Loucy (cell line): ENCODE data around the gene CYP19A1.

ENCODE experiments used
- EZH2phosphoT487 ChIP-seq: fragments of 200-600 bp; IDR thresholded peaks from 2 replicates; pipeline ENCODE4 v1.6.1; 2018; ENCODE audit warnings: antibody characterized with exemption, mild to moderate bottlenecking, moderate library complexity, borderline replicate concordance
- TF ChIP-seq, protein P1 (sequence below): fragments of 200-600 bp; sonication (generic); conservative IDR thresholded peaks from 2 replicates; pipeline ENCODE4 v1.5.1; 2014; ENCODE audit warnings: mild to moderate bottlenecking, antibody characterized with exemption, low read length

GRCh38 chr15:51303462-51303980, 34.9 kb downstream of the CYP19A1 start:
- TF ChIP-seq, protein P1, sequence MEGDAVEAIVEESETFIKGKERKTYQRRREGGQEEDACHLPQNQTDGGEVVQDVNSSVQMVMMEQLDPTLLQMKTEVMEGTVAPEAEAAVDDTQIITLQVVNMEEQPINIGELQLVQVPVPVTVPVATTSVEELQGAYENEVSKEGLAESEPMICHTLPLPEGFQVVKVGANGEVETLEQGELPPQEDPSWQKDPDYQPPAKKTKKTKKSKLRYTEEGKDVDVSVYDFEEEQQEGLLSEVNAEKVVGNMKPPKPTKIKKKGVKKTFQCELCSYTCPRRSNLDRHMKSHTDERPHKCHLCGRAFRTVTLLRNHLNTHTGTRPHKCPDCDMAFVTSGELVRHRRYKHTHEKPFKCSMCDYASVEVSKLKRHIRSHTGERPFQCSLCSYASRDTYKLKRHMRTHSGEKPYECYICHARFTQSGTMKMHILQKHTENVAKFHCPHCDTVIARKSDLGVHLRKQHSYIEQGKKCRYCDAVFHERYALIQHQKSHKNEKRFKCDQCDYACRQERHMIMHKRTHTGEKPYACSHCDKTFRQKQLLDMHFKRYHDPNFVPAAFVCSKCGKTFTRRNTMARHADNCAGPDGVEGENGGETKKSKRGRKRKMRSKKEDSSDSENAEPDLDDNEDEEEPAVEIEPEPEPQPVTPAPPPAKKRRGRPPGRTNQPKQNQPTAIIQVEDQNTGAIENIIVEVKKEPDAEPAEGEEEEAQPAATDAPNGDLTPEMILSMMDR: no peak
- no peak for TF ChIP-seq EZH2phosphoT487
